Liver (tissue), 9 donors: ENCODE results near the gene PIGN. TPM values are rescaled to one million over a fixed set of nuclear protein-coding genes. Genes with fewer than 3 reads are reported as not detected.

ENCODE experiments used
- DNase-seq: peaks from one replicate; pipeline ENCODE4 v3.0.0-alpha.2; 2017; ENCODE audit warnings: low spot score
- H3K27ac ChIP-seq, 2 donors: one replicate each; pipeline ENCODE4 v1.7.0; 2013; ENCODE audit warnings: inconsistent platforms in 2 of 2, low read length in 2 of 2, control low read depth in 1 of 2, low read depth in 1 of 2, mild to moderate bottlenecking in 1 of 2
- H3K27me3 ChIP-seq, 4 donors: one replicate each; pipeline versions ENCODE4 v1.6.1 to v1.7.0; 2013; ENCODE audit warnings: low read length in 3 of 4, inconsistent platforms in 1 of 4, mild to moderate bottlenecking in 1 of 4, moderate library complexity in 1 of 4; ENCODE audit not compliant: control insufficient read depth in 4 of 4, insufficient read depth in 4 of 4
- H3K36me3 ChIP-seq, 4 donors: one replicate each; pipeline versions ENCODE4 v1.6.1 to v1.7.0; 2013; ENCODE audit warnings: low read length in 3 of 4, mild to moderate bottlenecking in 3 of 4, low read depth in 1 of 4, moderate library complexity in 1 of 4; ENCODE audit not compliant: control insufficient read depth in 4 of 4, insufficient read depth in 3 of 4
- H3K4me1 ChIP-seq, 4 donors: one replicate each; pipeline versions ENCODE4 v1.6.1 to v1.7.0; 2013; ENCODE audit warnings: low read length in 3 of 4, mild to moderate bottlenecking in 3 of 4, moderate library complexity in 1 of 4; ENCODE audit not compliant: control insufficient read depth in 4 of 4, insufficient read depth in 4 of 4
- H3K4me3 ChIP-seq, 3 donors: one replicate each; pipeline versions ENCODE4 v1.6.1 to v1.7.0; 2013; ENCODE audit warnings: low read length in 3 of 3, control low read depth in 1 of 3, low read depth in 1 of 3, mild to moderate bottlenecking in 1 of 3
- H3K9ac ChIP-seq, 2 donors: one replicate each; pipeline ENCODE4 v1.7.0; 2013; ENCODE audit warnings: low read length in 2 of 2, mild to moderate bottlenecking in 2 of 2, moderate library complexity in 2 of 2, control low read depth in 1 of 2, low read depth in 1 of 2
- H3K9me3 ChIP-seq, 4 donors: one replicate each; pipeline versions ENCODE4 v1.6.1 to v1.7.0; 2013; ENCODE audit warnings: low read length in 3 of 4; ENCODE audit not compliant: control insufficient read depth in 4 of 4
- ATF3 ChIP-seq: IDR thresholded peaks from 2 replicates; pipeline ENCODE4 v1.6.1; 2016; ENCODE audit warnings: antibody characterized with exemption
- CTCF ChIP-seq: fragments of 150-350 bp; IDR thresholded peaks from 2 replicates; pipeline ENCODE4 v1.5.1; 2017; ENCODE audit warnings: improper control_type of control experiment, low read depth, low read length; ENCODE audit not compliant: missing input control
- EGR1 ChIP-seq, 2 donors: IDR thresholded peaks; 2 replicates each; pipeline ENCODE4 v1.6.1; 2016 to 2018; ENCODE audit warnings: antibody characterized with exemption in 2 of 2, low read depth in 2 of 2
- FOXA1 ChIP-seq: IDR thresholded peaks from 2 replicates; pipeline ENCODE4 v1.6.1; 2016; ENCODE audit warnings: antibody characterized with exemption
- FOXA2 ChIP-seq: IDR thresholded peaks from 2 replicates; pipeline ENCODE4 v1.6.1; 2016; ENCODE audit warnings: antibody characterized with exemption
- GABPA ChIP-seq, 2 donors: IDR thresholded peaks in 1 of 2; conservative IDR thresholded peaks in 1 of 2; 2 replicates each; pipeline ENCODE4 v1.6.1; 2016; ENCODE audit warnings: antibody characterized with exemption in 2 of 2, mild to moderate bottlenecking in 1 of 2, moderate library complexity in 1 of 2
- HNF4A ChIP-seq, 2 donors: conservative IDR thresholded peaks; 2 replicates each; pipeline ENCODE4 v1.6.1; 2016; ENCODE audit warnings: antibody characterized with exemption in 2 of 2, mild to moderate bottlenecking in 2 of 2
- HNF4G ChIP-seq: IDR thresholded peaks from 2 replicates; pipeline ENCODE4 v1.6.1; 2016; ENCODE audit warnings: antibody characterized with exemption
- JUND ChIP-seq, 2 donors: IDR thresholded peaks; 2 replicates each; pipeline ENCODE4 v1.6.1; 2016; ENCODE audit warnings: antibody characterized with exemption in 2 of 2
- MAX ChIP-seq: IDR thresholded peaks from 2 replicates; pipeline ENCODE4 v1.6.1; 2016; ENCODE audit warnings: antibody characterized with exemption
- NR2F2 ChIP-seq: IDR thresholded peaks from 2 replicates; pipeline ENCODE4 v1.6.1; 2016; ENCODE audit warnings: antibody characterized with exemption
- RAD21 ChIP-seq, 2 donors: IDR thresholded peaks; 2 replicates each; pipeline ENCODE4 v1.6.1; 2016; ENCODE audit warnings: antibody characterized with exemption in 2 of 2, mild to moderate bottlenecking in 2 of 2
- REST ChIP-seq: IDR thresholded peaks from 2 replicates; pipeline ENCODE4 v1.6.1; 2016; ENCODE audit warnings: antibody characterized with exemption, mild to moderate bottlenecking
- RXRA ChIP-seq, 2 donors: IDR thresholded peaks; 2 replicates each; pipeline ENCODE4 v1.6.1; 2017 to 2018; ENCODE audit warnings: antibody characterized with exemption in 2 of 2, mild to moderate bottlenecking in 1 of 2
- SP1 ChIP-seq: IDR thresholded peaks from 2 replicates; pipeline ENCODE4 v1.6.1; 2018; ENCODE audit warnings: antibody characterized with exemption, mild to moderate bottlenecking
- TAF1 ChIP-seq: conservative IDR thresholded peaks from 2 replicates; pipeline ENCODE4 v1.6.1; 2016; ENCODE audit warnings: antibody characterized with exemption, mild to moderate bottlenecking
- YY1 ChIP-seq: IDR thresholded peaks from 2 replicates; pipeline ENCODE4 v1.6.1; 2016; ENCODE audit warnings: antibody characterized with exemption, mild to moderate bottlenecking
- WGBS: extraction: QIAGEN DNeasy Blood & Tissue Kit; methylation state at CpG from one replicate; pipeline ENCODE4 v1.1.7; 2013; 5-methylcytosine and 5-hydroxymethylcytosine counted together
- polyA plus RNA-seq, 2 donors: library from polyadenylated mRNA; stranded (reverse) in 1 of 2; unstranded in 1 of 2; fragments of 200-250 nt in 1 of 2; fragments of >200 nt in 1 of 2; fragmentation: Nextera tagmentation in 1 of 2; extraction: Ambion mirVana in 1 of 2; gene quantifications; one replicate each; pipeline versions ENCODE4 v1.2.1 to v1.2.3, GENCODE V29; 2013 to 2015
- total RNA-seq, 2 donors: library from RNA; depleted of rRNA; stranded (reverse); fragments of >200 nt; gene quantifications; one replicate each; pipeline ENCODE4 v1.2.3, GENCODE V29; 2014
- TF ChIP-seq, protein P1 (sequence below): IDR thresholded peaks from 2 replicates; pipeline ENCODE4 v1.6.1; 2016; ENCODE audit warnings: antibody characterized with exemption
- donor health status: healthy.
- donor health status: healthy.
- donor health status: healthy.
- donor health status: healthy.
- donor health status: healthy.

The PIGN gene
- total and polyA plus RNA-seq, 4 donors, result 5.1 to 20.6 (median 12.5) TPM

GRCh38 chr18:62128157-62128556, 58.7 kb downstream of the PIGN start:
- Histone ChIP-seq H3K4me3 (no peak overlapping the region), H3K27ac (no peak overlapping the region), H3K9me3 (no peaks in the 10 kb centered on the region), H3K9ac (no peak overlapping the region), H3K27me3 (no peaks in the 10 kb centered on the region), H3K36me3 (peaks cover 0 to 2% (median 0%) of the 10 kb centered on the region in 4 donors), H3K4me1 (no peaks in the 10 kb centered on the region)
- TF ChIP-seq RXRA (IDR thresholded peaks at IDR 0.05), result no peak
- no peak for TF ChIP-seq FOXA2
- TF ChIP-seq, protein P1, sequence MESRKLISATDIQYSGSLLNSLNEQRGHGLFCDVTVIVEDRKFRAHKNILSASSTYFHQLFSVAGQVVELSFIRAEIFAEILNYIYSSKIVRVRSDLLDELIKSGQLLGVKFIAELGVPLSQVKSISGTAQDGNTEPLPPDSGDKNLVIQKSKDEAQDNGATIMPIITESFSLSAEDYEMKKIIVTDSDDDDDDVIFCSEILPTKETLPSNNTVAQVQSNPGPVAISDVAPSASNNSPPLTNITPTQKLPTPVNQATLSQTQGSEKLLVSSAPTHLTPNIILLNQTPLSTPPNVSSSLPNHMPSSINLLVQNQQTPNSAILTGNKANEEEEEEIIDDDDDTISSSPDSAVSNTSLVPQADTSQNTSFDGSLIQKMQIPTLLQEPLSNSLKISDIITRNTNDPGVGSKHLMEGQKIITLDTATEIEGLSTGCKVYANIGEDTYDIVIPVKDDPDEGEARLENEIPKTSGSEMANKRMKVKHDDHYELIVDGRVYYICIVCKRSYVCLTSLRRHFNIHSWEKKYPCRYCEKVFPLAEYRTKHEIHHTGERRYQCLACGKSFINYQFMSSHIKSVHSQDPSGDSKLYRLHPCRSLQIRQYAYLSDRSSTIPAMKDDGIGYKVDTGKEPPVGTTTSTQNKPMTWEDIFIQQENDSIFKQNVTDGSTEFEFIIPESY, result no peak
- no peak for TF ChIP-seq GABPA (IDR thresholded peaks at IDR 0.05 in 1 of 2, conservative IDR thresholded peaks at IDR 0.05 in 1 of 2)
- TF ChIP-seq RAD21 (IDR thresholded peaks at IDR 0.05), result no peak
- TF ChIP-seq FOXA1, result no peak
- no peak for TF ChIP-seq TAF1
- no peak for TF ChIP-seq YY1
- TF ChIP-seq EGR1 (IDR thresholded peaks at IDR 0.05; ENCODE audit: low read depth in 2 of 2), result no peak
- WGBS, result 79% methylated on average over 1 of the region's 1 CpG
- no peak for DNase-seq

DNA sequence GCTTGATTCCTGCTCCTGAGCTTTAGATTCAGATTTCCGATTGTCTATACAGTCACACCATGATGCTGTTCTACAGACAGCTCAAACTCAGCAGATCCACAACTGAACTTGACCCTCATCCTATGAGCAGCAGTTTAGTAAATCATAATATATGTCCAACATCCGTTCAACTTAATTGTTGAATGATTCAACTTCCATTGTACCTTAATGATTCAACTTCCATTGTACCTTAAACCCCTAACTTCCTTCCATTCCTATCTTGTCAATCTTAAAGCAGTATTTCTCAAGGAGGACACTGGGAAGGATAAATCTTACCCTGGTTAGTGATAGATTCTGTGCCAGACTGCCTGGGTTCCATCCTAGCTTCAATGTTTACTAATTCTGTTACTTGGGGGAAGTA, 60.1 kb downstream of the PIGN start:
- Histone ChIP-seq H3K9me3 (no peaks in the 10 kb centered on the region), H3K4me3 (no peak overlapping the region), H3K27me3 (no peaks in the 10 kb centered on the region), H3K27ac (no peak overlapping the region), H3K36me3 (peaks cover 0 to 2% (median 0%) of the 10 kb centered on the region in 4 donors), H3K9ac (no peak overlapping the region), H3K4me1 (peaks cover 0 to 3% (median 0%) of the 10 kb centered on the region in 4 donors)
- no peak for TF ChIP-seq TAF1
- TF ChIP-seq RAD21 (IDR thresholded peaks at IDR 0.05), result no peak
- TF ChIP-seq HNF4G, result no peak
- no peak for TF ChIP-seq FOXA2
- TF ChIP-seq CTCF, result no peak
- no peak for TF ChIP-seq YY1
- TF ChIP-seq GABPA (IDR thresholded peaks at IDR 0.05 in 1 of 2, conservative IDR thresholded peaks at IDR 0.05 in 1 of 2), result no peak
- TF ChIP-seq SP1, result no peak
- no peak for TF ChIP-seq FOXA1
- TF ChIP-seq HNF4A (conservative IDR thresholded peaks at IDR 0.05), result no peak
- TF ChIP-seq ATF3, result no peak
- TF ChIP-seq, protein P1, result no peak
- no peak for TF ChIP-seq MAX
- no peak for TF ChIP-seq EGR1 (IDR thresholded peaks at IDR 0.05; ENCODE audit: low read depth in 2 of 2)
- no peak for TF ChIP-seq JUND (IDR thresholded peaks at IDR 0.05)
- TF ChIP-seq RXRA (IDR thresholded peaks at IDR 0.05), result no peak
- no peak for TF ChIP-seq REST
- TF ChIP-seq NR2F2, result no peak
- no peak for DNase-seq
- WGBS, result 96% methylated on average over 2 of the region's 2 CpGs
